Nephron (organoid): Measurements from ENCODE around the gene DNM2.
A peak's percentile ranks its signal among the peaks of the same experiment; 100 is the strongest.

Experiments
- H3K27ac Mint-ChIP-seq, 3 experiments: 2 replicates each; pipeline ENCODE4 v1.8.0; 2020; ENCODE audit warnings: mixed read lengths in 3 of 3, mild to moderate bottlenecking in 2 of 3, moderate library complexity in 1 of 3
- H3K27me3 Mint-ChIP-seq: 2 replicates; pipeline ENCODE4 v1.8.0; 2021; ENCODE audit warnings: low read depth, mild to moderate bottlenecking, moderate library complexity, mixed read lengths
- H3K36me3 Mint-ChIP-seq: 2 replicates; pipeline ENCODE4 v1.8.0; 2020; ENCODE audit warnings: low read depth, mixed read lengths
- H3K4me1 Mint-ChIP-seq: 2 replicates; pipeline ENCODE4 v1.8.0; 2020; ENCODE audit warnings: mixed read lengths
- H3K4me3 Mint-ChIP-seq, 3 experiments: 2 replicates each; pipeline ENCODE4 v1.8.0; 2020; ENCODE audit warnings: mild to moderate bottlenecking in 3 of 3, mixed read lengths in 3 of 3, moderate library complexity in 2 of 3
- H3K9me3 Mint-ChIP-seq: 2 replicates; pipeline ENCODE4 v1.8.0; 2020; ENCODE audit warnings: mixed read lengths
- CTCF ChIP-seq, 3 experiments: fragments of 200-600 bp; sonication (generic); IDR thresholded peaks; one replicate each; pipeline ENCODE4 v1.5.0; 2021; ENCODE audit warnings: antibody characterized with exemption in 3 of 3; ENCODE audit not compliant: unreplicated experiment in 3 of 3

The DNM2 gene

GRCh38 chr19:10842788-10843187 lies 124.9 kb downstream of the DNM2 start:
- H3K4me3 Mint-ChIP-seq, result no peak overlapping the region
- no peaks in the 10 kb centered on the region for H3K36me3 Mint-ChIP-seq
- H3K27me3 Mint-ChIP-seq, result peaks cover 4% of the 10 kb centered on the region
- no peak overlapping the region for H3K27ac Mint-ChIP-seq
- TF ChIP-seq CTCF (IDR thresholded peaks at IDR 0.05; ENCODE audit: unreplicated experiment in 3 of 3), result no peak
- H3K4me1 Mint-ChIP-seq, result no peaks in the 10 kb centered on the region
- peaks cover 22% of the 10 kb centered on the region for H3K9me3 Mint-ChIP-seq

GRCh38 chr19:10846500-10847202 lies 128.8 kb downstream of the DNM2 start:
- Mint-ChIP-seq H3K4me3 (peak overlapping the region in 1 of 3 experiments; percentile 46), H3K27ac (peak overlapping the region in 2 of 3 experiments; percentile 60 to 74), H3K4me1 (peaks cover 5% of the 10 kb centered on the region), H3K36me3 (no peaks in the 10 kb centered on the region), H3K9me3 (peaks cover 14% of the 10 kb centered on the region), H3K27me3 (peaks cover 4% of the 10 kb centered on the region)
- no peak for TF ChIP-seq CTCF (IDR thresholded peaks at IDR 0.05; ENCODE audit: unreplicated experiment in 3 of 3)

GRCh38 chr19:10848230-10848856 lies 130.5 kb downstream of the DNM2 start, which contains the start of gene C19orf38:
Gene C19orf38 (plus strand): TSS chr19:10848415. CDS start chr19:10848509, 94 bp downstream.
- H3K4me1 Mint-ChIP-seq, result peaks cover 5% of the 10 kb centered on the region
- no peaks in the 10 kb centered on the region for H3K27me3 Mint-ChIP-seq
- H3K27ac Mint-ChIP-seq, result peak within 1 kb of the TSS; percentile 42 to 98 (median 93)
- TF ChIP-seq CTCF (IDR thresholded peaks at IDR 0.05; ENCODE audit: unreplicated experiment in 3 of 3), result no peak
- no peaks in the 10 kb centered on the region for H3K36me3 Mint-ChIP-seq
- peaks cover 14% of the 10 kb centered on the region for H3K9me3 Mint-ChIP-seq
- H3K4me3 Mint-ChIP-seq, result peak within 1 kb of the TSS; percentile 17 to 88 (median 84)

DNA sequence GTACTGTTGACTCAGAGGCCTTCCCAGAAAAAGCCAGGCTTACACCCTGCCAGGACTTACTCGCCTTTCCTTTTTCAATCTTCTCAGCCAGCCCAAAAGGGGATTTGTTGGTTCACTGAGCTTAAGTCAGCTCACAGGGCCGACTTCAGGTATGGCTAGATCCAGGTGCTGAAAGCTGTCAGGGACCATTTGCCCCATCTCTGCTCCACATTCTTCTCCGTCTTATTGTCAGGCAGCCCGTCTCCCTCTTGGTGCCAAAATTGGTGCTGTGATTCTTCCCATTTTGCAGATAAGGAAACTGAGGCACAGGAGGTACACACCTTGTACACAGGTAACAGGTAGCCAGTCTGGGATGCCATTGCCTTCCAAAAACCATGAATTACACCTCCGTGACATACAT lies 132.8 kb downstream of the DNM2 start:
- peaks cover 5% of the 10 kb centered on the region for H3K4me1 Mint-ChIP-seq
- no peak for TF ChIP-seq CTCF (IDR thresholded peaks at IDR 0.05; ENCODE audit: unreplicated experiment in 3 of 3)
- H3K4me3 Mint-ChIP-seq, result peak overlapping the region in 2 of 3 experiments; percentile 46 to 47
- no peaks in the 10 kb centered on the region for H3K27me3 Mint-ChIP-seq
- peaks cover 8% of the 10 kb centered on the region for H3K9me3 Mint-ChIP-seq
- H3K36me3 Mint-ChIP-seq, result no peaks in the 10 kb centered on the region
- peak overlapping the region in 1 of 3 experiments; percentile 35 for H3K27ac Mint-ChIP-seq

DNA sequence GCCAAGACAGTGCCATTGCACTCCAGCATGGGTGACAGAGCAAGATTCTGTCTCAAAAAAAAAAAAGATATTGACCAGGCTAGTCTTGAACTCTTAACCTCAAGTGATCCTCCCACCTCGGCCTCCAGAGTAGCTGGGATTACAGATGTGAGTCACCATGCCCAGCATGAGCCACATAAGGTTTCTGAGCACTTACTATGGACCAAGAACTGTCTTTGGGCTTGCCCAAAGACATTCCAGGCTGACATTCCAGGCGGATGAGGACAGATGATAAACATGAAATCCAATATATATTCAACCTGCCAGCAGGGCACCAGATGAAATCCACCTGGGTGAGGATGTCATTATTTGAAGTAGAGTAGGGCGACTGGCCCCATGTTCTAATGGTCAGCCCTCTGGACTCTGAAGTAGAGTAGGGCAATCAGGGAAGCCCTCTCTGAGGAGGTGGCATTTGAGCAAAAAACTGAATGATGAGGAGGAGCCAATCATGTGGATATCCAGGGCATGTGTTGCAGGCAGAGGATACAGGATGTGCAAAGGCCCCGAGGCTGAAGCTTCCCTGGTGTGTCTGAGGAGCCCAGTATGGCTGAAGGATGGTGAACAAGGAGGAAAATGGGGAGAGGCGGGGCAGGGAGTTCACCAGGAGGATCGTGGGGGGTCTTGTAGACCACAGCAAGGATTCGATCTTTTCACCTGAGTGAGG lies 134.4 kb downstream of the DNM2 start:
- Mint-ChIP-seq H3K27me3 (no peaks in the 10 kb centered on the region), H3K9me3 (peaks cover 3% of the 10 kb centered on the region), H3K27ac (no peak overlapping the region), H3K4me3 (no peak overlapping the region), H3K36me3 (no peaks in the 10 kb centered on the region), H3K4me1 (peaks cover 5% of the 10 kb centered on the region)
- TF ChIP-seq CTCF (IDR thresholded peaks at IDR 0.05; ENCODE audit: unreplicated experiment in 3 of 3), result no peak
